HG02852 (cell line): ENCODE measurements around the gene DPF3.
"Not testable (repeated sequence)": the region's sequence is repeated elsewhere in the genome, so short reads cannot be mapped to it uniquely, and the experiment has no call there.

Source experiments
- ATAC-seq: cut with Tn5 transposase; IDR thresholded peaks from one replicate; pipeline ENCODE4 v1.9.1; 2021; ENCODE audit warnings: mild to moderate bottlenecking, moderate library complexity; ENCODE audit not compliant: unreplicated experiment

DPF3 gene

DNA sequence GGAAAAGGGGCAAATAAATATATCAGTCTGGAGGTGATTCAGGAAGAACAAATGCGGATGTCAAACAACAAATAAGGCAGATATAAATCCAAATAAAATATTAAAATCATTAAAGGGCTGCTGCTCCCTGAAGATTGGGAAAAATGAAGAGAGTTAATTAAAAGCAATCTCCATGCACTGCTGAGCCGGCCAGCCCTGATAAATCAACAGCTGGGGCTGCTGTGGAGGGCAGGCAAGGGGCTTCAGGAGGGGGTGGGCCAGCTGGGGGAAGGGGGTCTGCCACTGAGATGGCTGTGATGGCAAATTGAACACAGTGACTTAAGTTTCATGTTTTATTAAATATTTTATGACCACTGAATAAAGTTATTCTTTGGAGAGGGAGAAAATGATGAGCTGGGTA, 12.4 kb downstream of the DPF3 start:
- no peak for ATAC-seq

DNA sequence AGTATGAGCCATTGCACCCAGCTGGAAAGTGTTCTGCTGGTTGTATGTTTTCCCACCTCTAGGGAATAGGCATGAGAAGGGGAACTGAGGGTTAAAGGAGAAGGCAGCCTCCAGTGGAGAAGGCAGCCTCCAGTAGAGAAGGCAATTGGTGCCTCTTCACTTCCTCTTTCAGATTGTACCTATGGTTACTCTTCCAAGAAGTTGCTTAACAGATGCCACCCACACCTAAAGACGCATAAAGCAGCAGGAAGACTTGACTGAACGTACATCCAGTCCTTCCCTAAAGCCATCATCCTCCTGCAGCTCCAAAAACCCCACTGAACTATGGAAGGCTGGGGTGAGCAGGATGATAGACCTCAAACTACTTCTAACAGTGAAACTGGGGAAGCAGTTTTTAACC, 13.1 kb downstream of the DPF3 start:
- ATAC-seq: no peak

DNA sequence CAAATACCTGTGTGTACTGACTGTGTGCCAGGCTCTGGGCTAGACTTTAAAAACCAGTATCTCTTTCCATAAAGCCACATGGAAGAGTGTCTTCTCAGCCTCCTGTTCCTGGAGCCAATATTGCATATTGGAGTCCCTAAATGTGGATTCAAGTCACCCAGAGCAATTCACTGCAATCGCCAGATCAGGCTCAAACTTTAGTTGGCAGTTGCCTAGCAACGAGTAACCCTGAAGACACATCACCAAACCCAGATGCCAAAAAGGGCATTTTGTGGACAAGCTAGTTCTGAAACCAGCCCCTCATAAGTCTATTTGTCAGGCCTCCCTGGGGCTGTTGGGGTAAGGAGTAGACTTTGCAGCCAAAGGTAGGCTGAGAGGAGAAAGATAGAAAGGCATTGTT, 13.7 kb downstream of the DPF3 start:
- no peak for ATAC-seq

DNA sequence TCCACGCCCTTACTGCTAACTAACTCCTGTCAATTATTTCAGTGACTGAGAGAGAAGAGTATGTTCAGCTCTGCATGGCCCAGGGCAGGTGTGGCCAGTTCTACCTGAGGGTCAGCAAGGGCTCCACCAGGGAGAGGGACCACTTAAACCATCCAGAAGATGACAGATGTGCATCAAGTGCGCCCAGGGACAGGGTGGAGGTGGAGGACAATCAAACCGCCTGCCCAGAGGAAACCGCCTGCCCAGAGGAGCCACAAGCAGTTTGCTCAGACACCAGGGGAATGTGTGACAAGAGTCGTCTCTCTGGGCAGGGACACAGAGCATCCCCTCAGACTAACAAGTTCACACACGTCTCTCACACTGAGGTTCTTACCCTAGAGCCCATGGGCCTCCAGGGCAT, 14.5 kb downstream of the DPF3 start:
- no peak for ATAC-seq

DNA sequence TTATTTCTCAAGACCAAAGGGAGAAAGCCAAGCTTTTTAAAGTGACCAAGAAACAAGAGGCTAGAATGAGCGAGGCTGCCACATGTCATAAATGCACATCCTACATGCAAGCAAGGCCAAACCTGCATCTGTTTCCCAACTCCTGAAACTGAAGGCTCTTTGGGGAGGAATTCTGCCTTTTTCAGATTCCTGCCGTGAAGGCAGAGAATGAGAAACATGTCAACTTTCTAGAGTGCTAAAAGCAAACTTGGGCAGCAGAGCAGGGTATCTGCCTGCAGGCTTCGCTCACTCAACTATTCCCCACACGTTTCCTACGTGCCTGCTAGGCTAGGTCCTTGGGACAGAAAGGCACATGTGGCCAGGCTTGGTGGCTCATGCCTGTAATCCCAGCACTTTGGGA, 15.2 kb downstream of the DPF3 start:
- ATAC-seq: no peak

DNA sequence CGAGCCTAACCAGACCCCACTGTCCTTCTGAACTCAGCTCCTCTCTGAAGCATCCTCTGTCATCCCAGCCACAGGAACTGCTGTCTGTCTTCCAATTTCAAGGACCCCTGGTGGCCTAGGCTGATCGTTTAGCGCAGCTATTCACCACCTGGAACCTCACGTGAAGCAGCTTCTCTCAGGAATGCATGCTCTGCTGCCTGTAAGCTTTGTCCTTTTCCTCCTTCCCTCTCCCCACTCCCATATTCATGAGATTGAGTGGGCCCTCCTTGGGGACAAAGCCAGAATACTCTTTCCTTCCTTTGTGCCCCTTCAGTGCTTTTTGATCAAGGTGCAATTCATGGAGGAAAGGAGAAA, 17.2 kb downstream of the DPF3 start:
- no peak for ATAC-seq

DNA sequence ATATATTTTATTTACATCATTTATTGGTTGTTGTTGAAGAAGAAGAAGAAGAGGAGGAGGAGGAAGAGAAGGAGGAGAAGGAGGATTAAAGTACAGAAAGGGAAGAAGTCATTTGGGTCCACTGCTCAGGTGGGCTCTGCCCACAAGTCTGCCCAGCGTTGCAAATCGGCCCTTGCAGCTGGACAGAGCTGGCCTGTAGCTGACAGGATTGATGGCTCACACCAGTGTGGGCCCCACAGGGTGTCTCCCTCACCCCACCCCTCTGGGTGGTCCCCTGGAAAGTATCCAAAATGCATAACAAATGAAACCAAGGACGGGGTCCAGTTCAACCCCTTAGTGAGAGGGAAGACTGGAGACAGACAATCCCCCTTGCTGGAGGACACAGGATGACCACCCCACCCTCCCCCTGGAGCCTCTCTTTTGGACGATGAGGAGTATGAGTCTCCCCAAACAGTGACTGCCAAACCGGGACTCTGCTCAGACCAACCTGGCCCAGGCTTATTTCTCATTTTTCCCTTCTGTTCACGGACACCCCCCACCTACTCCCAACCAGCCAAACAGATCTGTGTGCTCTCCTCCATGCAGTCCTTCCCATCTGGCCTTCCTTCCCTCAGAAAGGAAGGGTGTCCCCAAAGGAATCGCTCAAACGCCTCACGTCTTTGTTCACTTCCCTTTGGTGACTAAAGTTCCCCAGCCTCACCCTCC, 17.7 kb downstream of the DPF3 start:
- no peak for ATAC-seq

DNA sequence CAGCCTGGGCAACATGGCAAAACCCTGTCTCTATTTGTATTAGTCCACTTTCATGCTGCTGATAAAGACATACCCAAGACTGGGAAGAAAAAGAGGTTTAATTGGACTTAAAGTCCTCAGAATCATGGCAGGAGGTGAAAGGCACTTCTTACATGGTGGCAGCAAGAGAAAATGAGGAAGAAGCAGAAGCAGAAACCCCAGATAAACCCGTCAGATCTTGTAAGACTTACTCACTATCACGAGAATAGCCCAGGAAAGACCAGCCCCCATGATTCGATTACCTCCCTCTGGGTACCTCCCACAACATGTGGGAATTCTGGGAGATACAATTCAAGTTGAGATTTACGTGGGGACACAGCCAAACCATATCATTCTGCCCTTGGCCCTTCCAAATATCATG, 23.0 kb downstream of the DPF3 start:
- not testable (repeated sequence) for ATAC-seq

DNA sequence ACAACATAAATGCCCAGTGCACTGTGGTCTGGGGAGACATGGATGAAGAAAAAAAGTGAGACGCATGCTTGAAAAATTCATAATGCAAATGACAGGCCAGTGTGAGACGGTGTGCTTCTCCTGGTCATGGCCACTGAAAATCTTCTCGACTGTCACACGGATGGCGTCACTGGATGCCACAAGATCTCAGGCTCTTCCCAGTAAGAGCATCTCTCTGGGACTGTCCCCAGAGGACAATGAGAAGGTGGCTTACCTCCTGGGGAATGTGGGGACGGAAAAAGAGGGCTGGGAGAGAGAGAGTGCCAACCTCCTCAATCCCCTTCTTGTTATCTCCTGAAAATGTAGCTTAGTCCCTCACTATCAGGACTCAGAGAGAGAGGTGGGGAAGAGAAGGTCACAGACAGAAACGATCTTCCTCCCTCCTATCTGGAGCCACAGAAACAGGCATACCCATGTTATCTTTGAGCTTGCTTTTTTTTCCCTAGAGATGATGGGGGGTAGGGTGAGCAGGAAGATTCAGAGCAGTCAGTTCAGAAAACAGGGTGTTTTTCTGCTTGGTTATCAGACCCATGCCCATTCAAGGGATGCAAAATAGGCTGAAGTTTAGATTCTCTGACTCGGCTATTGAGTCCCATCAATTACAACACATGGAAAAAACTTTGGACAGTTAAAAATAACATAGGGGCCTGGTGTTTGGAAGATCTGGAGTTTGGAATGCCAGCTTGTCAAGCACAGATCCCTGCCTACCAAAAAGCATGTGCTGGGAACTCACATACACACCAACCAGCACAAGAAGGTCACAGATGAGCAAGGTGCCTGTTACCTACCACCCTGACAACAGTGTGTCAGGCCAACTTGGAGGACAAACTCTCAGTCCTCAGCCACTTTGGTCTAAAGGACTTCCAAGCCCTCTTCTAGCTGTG, 24.2 kb downstream of the DPF3 start:
- no peak for ATAC-seq

DNA sequence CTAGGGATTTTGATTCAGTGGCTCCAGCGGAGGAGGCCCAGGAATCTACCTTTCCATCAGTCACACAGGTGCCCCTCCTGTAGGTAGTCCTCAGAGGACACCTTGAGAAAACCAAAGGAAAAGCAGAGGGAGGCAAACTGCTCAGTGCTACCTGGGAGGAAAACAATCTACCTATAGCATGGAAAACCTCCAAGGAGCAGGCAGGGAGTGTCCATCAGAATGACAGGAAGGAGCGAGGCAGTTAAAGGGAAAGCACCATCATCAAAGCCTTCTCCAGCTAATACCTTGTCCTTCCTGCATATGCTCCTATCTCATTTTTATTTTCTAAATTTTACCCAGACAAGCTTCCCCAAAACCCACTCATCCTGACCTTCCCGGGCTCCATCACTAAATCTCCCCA, 25.4 kb downstream of the DPF3 start:
- ATAC-seq: no peak

DNA sequence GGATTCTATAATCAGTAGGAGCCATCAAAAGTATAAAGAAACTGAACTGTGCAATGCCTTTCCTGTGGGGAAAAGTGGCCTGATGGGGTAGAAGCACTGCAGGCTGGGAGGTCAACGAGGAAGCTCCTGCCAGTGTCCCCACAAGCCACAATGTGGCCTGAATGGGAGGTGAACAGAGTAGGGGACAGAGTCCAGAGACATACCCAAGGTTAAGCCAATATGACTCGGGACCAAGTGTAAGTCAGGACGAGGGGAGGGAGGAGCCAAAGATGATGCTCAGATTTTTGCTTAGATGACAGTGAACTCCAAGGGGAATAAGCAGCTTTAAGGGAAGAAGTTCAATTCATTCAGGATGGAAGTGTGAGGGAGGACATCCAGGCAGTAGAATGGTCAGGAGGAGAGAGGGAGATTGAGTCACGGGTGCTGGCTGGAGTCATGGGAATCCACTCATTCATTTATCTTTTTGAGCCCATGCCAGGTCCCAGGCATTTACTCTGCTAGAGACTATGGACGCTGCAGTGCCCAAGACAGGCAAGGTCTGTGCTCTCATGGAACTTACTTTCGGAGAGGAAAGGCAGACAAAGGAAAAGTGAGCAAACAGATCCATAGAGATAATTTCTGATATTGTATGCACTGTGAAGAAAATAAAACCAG, 29.1 kb downstream of the DPF3 start:
- ATAC-seq: no peak

DNA sequence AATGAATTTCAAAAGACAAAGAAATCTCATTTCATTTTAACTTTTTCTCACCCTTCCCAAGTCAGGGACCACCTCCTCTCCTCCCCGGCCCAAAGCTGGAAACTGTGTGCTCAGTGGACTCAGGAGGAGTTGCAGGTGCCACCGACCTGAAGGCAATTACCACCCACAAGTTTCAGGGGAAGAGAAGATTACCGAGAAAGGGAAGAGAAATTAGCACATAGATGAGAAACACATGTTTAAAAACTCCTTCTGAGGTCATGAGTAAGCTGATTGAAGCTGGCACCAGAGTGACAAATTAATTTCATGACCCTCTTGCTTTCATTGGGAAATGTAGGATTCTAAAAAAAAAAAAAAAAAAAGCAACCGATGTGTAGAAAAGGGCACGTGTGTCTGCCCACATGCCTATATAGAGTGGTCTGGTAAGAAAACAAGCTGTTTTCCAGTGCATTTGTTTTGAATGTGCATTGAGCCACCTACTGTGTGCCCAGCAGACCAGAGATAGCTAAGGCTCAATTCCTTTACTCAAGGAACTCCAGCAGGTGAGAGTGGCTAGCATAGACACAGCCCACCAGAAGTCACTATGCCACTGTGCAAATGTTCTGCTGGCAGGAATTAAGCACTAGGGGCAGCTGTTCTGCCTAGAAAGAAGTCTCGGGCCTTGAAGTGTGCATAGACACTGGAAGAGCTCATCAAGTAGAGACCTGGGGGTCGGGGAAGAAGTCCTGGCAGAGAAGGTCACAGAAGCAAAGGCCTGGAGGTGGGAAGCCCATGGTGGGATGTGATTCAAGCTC, 30.5 kb downstream of the DPF3 start:
- ATAC-seq: no peak

DNA sequence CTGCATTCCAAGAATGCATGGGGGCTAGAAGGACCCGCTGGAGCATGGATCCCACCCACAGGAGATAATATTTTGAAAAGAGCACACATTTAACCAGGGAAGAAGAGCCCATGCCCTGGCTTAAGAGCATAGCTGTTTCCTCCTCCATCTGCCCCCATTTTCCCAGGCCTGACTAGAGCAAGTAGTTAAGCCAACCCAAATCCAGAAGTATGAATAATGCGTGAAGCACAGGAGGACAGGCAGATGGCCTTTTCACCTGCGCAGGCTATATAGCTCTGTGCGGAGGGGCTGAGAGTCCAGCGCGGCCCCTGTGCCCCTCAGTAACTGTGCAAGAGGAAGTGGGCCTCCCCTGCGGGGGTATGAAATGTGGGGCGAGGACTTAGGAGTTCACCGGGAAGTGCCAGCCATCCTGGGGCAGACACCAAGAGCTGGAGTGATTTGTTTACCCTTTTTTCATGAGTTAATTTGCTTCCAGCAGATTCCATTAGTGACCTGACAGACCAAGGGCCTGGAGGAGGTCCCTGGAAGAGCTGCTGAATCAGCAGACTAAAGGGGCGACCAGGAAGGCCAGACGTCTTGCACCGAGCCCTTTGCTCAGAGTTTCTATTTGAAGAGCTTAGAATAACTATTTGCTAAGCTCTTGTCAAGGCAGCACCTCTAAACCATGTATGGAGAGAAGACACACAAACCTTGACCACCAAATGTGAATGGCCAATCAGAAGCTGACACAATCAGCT, 37.2 kb downstream of the DPF3 start:
- no peak for ATAC-seq

DNA sequence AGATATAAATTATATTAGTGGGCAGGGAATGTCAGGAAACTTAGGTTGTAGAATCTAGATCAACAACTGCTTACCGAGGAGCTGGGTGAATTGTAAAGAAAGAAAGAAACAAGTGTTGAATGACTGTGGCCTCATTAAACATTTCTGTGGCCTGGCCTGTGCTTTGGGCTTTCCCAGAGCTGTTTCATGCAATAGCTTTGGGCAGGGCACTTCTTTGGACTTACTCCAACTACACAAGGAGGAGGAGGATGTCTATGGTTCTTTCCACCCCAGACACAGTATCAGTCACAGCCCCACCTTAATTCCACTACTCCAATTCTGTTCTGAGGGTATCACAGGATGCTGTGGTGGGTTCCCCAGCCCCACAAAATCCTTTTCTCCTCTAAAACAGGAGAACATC, 38.0 kb downstream of the DPF3 start:
- no peak for ATAC-seq

DNA sequence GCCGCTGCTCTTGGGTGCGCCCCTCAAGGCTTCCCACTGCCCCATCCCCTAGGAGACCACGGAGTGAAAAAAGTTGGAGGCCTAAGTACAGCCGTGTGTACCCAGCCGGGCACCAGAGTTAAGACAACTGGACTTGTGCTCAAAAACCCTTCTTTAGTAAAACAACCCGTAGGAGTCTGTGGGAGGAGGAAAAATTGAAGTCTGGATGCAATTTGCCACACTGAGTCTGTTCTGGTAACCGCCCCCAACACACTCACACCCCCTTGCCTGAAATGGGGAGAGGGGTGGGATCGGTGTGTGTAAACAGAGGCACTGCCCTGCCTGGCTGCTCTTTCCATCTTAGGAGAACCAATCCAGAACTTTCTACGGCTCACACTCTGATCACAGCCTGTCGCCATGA, 41.7 kb downstream of the DPF3 start:
- no peak for ATAC-seq

DNA sequence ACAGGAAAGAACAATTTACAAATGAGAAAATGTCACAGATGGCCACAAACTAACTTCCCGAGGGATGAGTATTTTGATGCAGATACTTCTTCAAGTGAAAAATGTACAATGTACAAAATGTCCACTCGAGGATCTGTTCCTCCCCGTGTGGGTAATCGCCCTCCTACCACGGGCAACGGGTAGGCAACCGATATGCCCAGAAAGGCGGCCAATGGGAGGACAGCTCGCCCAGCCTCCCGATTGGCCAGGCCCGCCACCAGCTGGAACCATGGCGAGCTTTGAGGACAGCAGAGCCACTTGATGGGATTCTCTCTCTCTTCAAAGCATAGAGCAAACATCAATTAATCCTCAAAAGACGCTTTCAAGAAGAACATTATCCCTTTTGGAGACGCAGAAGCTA, 42.3 kb downstream of the DPF3 start:
- ATAC-seq: no peak

DNA sequence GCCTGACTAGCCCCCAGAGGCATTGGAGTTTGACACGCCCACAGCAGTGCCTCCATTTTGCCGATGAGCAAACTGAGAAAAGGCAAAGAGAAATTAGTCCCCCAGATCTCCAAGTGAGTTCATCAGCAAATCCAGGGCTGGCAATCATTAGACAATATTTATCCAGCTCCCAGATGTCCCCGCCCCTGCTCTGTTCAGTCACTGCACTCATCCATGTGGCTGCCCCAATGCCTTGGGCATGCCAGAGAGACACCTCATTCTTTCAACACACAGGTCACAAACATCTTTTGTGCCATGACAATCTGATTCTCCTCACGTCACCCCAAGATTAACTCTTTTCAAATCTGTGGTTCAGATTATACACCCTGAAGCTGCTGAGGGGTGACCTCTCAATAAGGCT, 43.5 kb downstream of the DPF3 start:
- ATAC-seq: no peak

DNA sequence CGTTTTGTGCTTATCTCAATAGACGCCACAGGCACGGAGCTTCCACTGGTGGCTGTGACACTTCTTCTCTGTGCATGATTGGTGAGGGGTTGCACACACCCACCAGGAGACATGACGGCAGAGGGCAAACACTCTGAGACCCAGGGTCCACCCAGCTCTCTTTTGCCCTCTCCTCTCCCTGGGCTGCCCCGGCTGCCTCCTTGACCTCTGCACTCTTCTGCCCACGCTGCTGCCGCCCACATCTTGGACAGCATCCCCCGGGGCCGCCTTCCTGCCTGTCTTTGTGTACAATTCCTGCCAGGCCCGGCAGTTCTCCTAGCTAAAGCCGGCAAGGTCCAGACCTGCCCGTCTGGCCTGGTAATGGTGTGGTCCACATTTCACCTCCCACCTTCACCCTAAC, 44.7 kb downstream of the DPF3 start:
- ATAC-seq: no peak

DNA sequence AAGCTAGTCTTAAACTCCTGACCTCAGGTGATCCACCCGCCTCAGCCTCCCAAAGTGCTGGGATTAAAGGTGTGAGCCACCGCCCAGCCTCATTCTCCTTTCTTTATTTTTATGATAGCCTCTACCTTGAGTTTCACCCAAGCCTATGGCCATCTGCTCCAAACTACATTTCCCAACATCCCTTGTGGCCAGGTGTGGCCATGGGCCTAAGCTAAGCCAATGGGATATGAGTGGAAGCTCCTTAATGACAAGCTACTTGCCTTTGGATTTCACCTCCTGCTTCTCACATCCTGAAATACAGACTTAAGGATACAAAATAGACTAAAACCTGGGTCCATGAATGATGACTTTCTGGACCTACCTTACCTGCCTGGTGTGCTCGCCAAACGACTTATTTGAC, 46.2 kb downstream of the DPF3 start:
- ATAC-seq: no peak

DNA sequence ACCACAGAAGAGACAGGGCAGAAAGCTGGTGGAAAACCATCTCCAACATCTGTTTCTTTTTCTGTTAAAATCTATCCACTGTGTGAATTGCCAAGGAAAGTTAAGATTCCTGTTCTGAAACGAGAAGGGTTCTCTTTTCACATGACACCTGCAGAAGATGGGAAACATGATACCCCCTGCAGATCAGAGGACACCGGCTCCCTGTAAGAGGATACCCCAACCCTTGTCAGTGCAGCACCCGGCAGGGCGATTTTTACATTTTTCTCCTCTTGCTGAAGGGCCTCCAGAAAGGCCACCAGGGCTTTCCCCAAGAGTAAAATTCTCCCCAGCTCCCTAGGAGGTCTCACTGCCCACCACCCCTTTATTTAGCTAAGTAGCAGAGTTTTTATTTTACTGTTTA, 48.2 kb downstream of the DPF3 start:
- no peak for ATAC-seq

DNA sequence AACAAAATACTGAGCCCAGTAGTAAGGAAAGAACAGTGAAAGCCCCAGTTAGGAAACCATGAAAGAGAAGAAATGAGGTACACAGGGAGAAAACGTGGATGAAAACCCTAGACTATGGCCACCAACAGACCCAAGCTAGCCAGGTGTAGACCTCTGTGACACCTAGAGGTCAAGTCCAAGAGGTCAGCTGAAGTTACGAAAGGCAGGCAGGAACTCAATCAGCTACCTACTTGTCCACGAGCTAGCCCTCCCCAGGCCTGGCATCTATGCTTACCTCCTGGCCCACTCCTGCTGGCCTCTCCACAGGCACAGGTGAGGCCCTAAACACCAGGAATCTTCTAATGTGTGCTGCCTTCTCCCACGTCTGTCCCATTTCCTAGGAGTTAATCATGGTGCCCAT, 48.7 kb downstream of the DPF3 start:
- no peak for ATAC-seq
